ENCODE data around the gene COL21A1.
A peak's percentile ranks its signal among the peaks of the same experiment; 100 is the strongest.

The COL21A1 gene

DNA sequence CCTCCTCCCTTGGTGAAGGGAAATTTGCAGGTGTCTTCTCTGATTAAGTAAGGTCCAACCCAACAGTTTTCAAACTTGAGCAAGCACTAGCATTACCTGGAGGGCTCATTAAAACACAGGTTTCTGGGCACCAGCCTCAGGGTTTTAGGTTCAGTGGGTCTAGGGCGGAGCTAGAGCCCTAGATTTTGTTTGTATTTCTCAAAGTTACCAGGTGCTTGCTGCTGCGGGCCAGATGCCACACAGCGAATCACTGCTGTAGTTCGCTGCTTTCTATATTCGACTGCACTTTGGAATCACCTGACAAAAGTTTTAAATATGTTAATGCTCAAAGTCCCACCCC, 869 bp downstream of the COL21A1 start:
- peak overlapping the region; percentile 52 for H3K4me3 ChIP-seq (ENCODE audit: low read depth, low read length)

DNA sequence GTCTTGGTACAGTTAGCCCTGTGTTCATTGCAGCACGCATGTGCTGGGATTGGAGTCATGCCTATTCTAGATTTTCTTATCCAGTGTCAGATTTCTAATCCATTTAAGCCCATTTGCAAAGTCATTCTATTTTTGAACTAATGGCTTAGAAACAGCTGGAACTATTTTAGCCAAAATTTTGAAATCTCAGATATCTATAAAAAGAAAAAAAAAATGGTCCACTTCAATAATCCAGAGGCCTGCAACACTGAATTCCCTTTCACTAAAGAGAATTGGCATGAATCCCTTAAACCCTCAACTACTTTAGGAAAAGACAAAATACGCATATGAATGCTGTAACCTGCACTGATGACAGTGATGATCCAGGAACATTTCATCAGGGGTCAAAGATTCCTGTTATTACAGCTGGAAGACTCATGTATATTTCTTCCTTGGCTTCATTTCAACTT, 1.5 kb downstream of the COL21A1 start:
- no peak overlapping the region for H3K4me3 ChIP-seq (ENCODE audit: low read depth, low read length)

DNA sequence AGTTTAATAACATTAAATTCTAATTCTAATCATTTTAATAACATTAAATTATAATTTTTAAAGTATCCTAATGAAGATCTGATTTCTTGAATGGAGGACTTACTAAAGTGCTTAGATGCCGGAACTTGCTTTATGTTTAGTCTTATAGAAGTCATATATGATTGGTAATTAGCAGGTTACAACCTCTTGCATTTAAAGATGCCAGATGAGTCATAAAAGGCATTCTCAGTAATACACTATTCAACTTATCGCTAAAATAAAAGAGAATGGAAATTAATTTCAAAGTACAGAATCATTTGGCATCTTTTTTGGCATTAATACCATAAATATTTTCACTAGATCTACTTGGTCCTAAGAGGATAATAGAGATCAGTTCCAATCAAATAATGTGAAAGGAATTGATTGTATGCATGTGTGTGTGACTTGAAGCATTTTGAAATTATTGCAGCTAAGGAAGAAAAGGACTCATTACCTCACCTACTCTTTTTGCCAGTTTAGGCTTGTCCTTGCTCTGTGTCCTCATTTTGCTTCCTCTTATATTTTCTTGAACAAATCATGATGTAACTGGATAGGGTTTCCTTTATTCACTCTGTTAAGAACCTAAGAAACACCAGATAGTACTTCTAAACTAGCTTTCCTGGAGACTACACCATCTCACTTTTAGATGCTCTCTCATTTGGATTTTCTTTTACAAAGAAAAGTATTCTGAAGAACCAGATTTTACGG, 2.7 kb downstream of the COL21A1 start:
- no peak overlapping the region for H3K4me3 ChIP-seq (ENCODE audit: low read depth, low read length)

DNA sequence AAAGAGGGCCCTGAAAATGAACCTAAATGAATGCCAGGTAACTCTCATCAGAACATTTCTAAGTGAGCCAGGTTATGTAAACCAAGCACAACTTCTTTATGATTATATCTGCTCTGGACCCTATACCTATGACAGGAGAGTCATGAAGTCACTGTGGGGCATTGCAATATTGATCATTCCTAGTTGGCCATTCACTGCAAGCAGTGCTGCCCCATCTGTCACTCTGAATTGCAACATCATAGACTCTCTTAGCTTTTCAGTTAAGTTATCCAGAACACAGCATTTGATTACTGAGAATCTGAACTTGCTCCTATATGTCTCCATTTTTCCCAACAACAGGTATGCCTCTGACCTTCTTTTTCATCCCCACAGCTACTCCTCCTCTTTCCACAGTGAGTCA, 3.3 kb downstream of the COL21A1 start:
- H3K4me3 ChIP-seq (ENCODE audit: low read depth, low read length), result no peak overlapping the region

- H3K4me3 ChIP-seq (ENCODE audit: low read depth, low read length), result no peak overlapping the region
Observed at GRCh38 chr6:56243518-56244070, 3.8 kb downstream of the COL21A1 start.

DNA sequence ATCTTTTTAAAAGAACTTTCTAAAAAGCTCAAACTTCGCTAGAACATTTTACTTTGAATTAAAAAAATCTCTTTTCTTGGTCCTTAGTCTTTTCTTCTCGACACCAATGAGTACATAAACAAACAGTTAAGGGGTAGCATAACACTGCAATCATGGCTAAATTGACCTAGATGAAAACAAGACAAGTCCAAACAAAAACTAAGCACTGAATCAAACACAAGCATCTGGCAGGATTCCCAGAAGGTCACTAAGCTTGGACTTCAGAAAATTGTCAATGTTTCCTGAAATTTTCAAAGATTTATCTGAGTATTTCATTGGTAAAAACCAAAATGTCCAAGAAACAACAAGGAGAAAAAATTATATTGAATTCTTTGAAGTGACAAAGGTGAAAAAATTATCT, 5.0 kb downstream of the COL21A1 start:
- H3K4me3 ChIP-seq (ENCODE audit: low read depth, low read length), result no peak overlapping the region

DNA sequence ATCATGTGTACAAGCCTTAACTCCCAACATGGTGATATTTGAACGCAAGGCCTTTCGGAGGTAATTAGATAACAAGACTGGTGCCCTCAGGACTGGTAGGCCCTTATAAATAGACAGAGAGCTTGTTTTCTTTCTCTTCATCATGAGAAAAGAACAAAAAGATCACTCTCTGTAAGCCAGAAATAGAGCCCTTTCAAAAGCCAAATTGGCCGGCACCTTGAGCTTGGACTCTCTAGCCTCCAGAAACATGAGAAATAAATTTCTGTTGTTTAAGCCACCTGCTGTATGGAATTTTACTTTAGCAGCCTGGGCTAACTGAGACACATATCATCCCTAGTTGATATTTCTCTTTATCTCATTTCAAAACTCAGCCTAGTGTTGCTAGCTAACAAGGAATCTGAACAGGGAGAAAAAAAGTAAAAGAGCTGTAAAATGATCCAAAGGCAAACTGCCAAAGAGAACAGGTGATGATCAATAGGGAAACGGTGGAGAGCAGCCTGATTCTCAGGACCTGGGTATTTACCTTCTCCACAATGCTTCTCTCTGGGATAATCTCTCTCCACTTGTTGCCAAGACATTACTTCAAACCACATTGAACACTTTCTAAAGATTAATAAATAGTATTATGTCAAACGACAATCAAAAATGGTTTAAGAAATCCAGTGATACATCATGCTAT, 6.1 kb downstream of the COL21A1 start:
- no peak overlapping the region for H3K4me3 ChIP-seq (ENCODE audit: low read depth, low read length)

- no peak overlapping the region for H3K4me3 ChIP-seq (ENCODE audit: low read depth, low read length)
Observed at GRCh38 chr6:56238352-56238751, 9.0 kb downstream of the COL21A1 start.

DNA sequence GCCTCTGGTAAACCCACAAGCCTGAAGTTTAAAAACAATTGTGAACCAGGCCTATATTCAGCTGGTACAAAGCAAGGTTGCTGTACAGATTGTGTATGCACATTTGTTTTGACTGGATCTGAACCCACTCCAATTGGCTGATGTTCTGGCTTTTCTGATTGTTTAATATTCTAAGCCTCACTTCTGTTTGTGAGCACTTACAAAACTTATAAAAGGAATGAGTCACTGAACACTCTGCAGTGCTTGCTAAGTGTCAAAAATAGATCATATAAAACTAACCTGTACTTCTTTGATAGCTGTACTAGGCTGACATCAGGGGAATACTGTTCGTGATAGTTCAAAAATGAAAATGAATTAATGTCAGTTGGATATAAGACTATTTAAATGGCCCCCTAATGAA, 12.1 kb downstream of the COL21A1 start:
- no peak overlapping the region for H3K4me3 ChIP-seq (ENCODE audit: low read depth, low read length)

- H3K4me3 ChIP-seq (ENCODE audit: low read depth, low read length), result no peak overlapping the region
Observed at GRCh38 chr6:56232436-56232835, 14.9 kb downstream of the COL21A1 start.

DNA sequence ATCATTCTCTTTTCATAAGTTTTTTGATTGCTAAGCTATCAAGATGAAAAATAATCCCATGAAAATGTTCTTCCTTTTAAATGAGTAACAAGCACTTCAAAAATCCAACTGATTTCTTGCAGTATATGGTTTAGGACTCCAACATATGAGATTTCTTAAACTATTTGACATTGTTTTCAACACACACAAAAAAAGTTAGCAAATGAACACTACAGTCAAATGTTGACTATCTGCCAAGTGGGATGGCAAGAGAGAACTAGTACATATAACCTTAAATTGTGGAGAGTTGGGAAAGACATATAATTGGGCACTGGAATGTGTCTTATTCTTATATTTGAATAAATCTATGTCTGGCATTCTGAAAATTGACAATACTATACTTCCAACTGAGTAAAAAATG, 15.6 kb downstream of the COL21A1 start:
- H3K4me3 ChIP-seq (ENCODE audit: low read depth, low read length), result no peak overlapping the region

GRCh38 chr6:56230976-56231566, 16.3 kb downstream of the COL21A1 start:
- H3K4me3 ChIP-seq (ENCODE audit: low read depth, low read length), result no peak overlapping the region

DNA sequence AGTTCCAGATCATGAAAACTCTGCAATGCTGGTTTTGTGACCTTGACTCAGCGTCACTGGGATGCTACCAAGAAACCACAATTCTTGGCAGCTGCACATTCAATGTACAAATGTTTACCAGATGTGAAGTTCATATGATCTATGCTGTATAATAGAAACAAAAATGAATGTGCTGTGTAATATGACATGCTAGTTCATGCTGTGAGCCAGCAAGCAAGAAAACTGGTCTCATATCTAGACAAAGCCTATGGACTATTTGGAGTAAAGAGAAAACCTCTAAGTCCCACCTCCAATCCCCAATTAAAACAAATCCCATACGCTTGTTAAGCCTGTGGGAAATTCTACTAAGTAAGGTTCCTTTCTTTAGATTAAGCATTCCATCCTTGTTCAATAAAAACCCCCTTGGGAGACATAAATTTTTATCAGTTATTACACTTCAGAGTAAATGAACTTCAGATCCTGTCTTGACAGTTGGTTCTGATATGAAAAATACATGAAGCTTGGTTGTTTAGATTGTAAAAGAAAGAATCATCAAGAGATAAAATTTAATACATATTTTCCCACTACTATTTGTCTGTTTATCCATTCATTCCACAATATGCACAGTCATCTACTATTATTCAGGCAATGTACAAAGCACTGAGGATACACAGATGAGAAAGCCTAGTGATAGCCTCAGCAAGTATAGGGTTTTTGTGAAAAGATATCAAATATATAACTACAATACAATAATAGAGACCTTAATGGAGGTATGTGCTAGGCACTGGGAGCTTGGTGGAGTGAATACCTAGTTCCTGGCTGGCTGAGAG, 20.1 kb downstream of the COL21A1 start:
- H3K4me3 ChIP-seq (ENCODE audit: low read depth, low read length), result no peak overlapping the region

DNA sequence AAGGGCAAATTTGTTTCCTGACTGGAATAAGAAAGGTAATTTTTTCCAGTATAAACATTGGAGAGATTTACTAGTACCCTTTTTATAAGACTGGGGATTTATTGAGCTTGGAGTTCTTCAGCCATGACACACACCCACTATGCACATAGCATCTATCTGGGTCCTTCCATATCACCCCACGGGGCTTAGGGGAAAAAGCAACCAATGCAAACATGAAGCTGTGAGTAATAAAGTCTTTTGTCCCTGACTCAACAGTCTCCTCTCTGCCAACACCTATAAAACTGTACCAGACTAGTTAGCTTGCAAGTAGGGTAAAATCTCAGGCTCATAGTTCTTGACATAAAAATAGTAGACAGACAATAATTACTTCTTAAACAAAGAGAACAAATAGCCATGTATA, 23.4 kb downstream of the COL21A1 start:
- no peak overlapping the region for H3K4me3 ChIP-seq (ENCODE audit: low read depth, low read length)

- H3K4me3 ChIP-seq (ENCODE audit: low read depth, low read length), result no peak overlapping the region
Observed at GRCh38 chr6:56222499-56222898, 24.9 kb downstream of the COL21A1 start.

- H3K4me3 ChIP-seq (ENCODE audit: low read depth, low read length), result no peak overlapping the region
Observed at GRCh38 chr6:56220078-56220477, 27.3 kb downstream of the COL21A1 start.

GRCh38 chr6:56214703-56215101, 32.7 kb downstream of the COL21A1 start:
- H3K4me3 ChIP-seq (ENCODE audit: low read depth, low read length), result no peak overlapping the region

DNA sequence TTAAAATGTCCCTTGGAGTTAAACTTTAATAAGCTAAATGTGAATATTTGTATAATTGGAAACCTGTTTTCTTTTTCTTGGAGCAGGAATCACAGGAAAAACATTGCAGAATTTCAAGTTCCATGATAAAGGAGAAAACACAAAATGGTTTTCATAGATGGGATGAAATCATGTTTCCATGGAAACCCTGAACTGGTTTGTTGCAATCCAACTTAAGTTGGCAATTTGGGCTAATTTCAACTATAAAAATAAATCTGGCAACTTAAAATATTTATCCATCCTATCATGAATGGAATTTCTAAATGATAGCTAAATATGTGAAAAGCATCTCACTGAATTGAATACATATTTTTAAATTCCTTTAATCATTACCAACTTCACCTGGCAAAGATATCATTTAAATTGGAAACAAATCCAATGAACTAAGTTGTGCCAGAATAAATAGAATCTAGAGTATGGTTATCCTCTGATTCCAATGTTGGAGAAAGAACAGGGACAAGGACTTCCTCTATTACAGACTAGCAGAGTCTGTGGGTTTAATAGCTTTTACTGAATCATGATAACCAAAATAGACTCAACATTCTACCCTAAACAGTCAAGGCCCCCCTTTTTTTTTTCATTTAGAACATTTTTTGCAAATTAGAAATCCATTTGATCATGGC, 33.2 kb downstream of the COL21A1 start:
- H3K4me3 ChIP-seq (ENCODE audit: low read depth, low read length), result no peak overlapping the region

DNA sequence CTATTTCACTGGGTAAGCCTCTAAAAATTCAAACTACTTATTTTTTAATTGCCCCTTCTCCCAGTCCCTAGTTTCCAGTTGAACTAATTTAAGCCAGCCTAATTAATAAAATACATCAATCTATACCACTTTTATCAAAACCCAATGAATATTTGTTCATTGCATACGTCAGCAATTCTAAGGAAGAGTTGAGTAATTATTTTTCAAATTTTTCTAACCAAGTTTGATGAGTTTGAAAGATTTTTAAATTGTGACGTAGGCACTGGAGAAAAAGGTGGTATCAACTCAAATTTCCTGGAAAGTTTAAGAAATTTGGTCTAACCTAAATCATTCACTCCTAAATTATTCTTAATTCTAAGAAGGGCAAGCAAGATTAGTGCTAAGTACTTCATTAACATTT, 35.7 kb downstream of the COL21A1 start:
- H3K4me3 ChIP-seq (ENCODE audit: low read depth, low read length), result no peak overlapping the region

GRCh38 chr6:56204134-56204533, 43.2 kb downstream of the COL21A1 start:
- no peak overlapping the region for H3K4me3 ChIP-seq (ENCODE audit: low read depth, low read length)

DNA sequence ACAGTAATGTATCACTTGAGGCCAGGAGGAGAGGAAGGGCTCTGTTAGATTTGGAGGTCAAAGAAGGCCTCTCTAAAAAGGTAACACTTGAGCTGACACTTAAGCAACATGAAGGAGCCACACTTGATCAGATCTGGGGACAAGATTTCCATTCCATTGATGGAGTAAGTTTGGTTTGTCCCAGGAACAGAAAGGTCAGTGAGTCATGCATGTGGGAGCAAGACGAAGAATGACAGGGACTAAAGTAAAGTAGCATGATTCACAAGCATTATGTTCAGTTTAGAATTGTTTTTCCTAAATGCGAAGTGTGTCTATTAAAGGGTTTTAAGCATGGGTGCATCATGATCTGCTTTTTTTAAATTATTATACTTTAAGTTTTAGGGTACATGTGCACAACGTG, 47.4 kb downstream of the COL21A1 start:
- no peak overlapping the region for H3K4me3 ChIP-seq (ENCODE audit: low read depth, low read length)
